ENCODE measurements around the gene ZNRF2.
"Not testable (repeated sequence)": the region's sequence is repeated elsewhere in the genome, so short reads cannot be mapped to it uniquely, and the experiment has no call there.

ZNRF2 gene

GRCh38 chr7:30260246-30260768, 24.1 kb upstream of the ZNRF2 start:
- DNase-seq (ENCODE audit: extremely low read depth, low read depth): no peak
- TF ChIP-seq CTCF (IDR thresholded peaks at IDR 0.05; ENCODE audit: low read depth, low read length): no peak

DNA sequence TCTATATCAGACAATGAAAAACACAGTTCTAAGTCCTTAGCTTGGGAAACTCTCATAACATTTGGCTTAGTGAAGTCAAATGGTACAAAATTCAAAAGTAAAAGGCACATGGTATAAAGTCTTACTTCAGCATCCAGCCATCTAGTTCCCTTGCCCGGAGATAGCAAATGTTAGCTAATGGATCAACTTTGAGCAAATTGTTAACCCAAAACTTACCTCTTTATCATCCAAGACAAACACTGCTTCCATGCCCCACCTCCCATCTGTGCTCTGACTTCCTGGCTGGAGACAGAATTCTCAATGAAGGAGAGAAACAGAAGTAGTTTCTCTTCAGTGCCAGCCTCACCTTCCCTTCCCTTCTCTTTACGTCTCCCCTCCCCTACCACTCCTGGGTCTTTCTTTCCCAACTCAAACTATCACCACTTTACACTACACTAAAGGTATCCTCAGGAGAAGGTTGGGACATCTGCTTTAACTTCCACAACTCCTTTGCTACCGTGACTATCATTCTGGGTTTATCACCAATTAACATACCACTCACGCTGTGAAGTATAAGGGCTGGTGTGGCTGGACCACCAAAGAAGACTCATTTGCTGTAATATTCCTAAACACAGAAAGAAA, 21.2 kb upstream of the ZNRF2 start:
- TF ChIP-seq CTCF (IDR thresholded peaks at IDR 0.05; ENCODE audit: low read depth, low read length): no peak

GRCh38 chr7:30264052-30264451, 20.3 kb upstream of the ZNRF2 start:
- DNase-seq (ENCODE audit: extremely low read depth, low read depth): no peak
- TF ChIP-seq CTCF (IDR thresholded peaks at IDR 0.05; ENCODE audit: low read depth, low read length): no peak

More for the DNA sequence above, 21.2 kb upstream of the ZNRF2 start:
- DNase-seq (ENCODE audit: extremely low read depth, low read depth): no peak

GRCh38 chr7:30265189-30265588, 19.2 kb upstream of the ZNRF2 start:
- DNase-seq (ENCODE audit: extremely low read depth, low read depth): not testable (repeated sequence)

GRCh38 chr7:30266686-30267085, 17.7 kb upstream of the ZNRF2 start:
- TF ChIP-seq CTCF (IDR thresholded peaks at IDR 0.05; ENCODE audit: low read depth, low read length): no peak

DNA sequence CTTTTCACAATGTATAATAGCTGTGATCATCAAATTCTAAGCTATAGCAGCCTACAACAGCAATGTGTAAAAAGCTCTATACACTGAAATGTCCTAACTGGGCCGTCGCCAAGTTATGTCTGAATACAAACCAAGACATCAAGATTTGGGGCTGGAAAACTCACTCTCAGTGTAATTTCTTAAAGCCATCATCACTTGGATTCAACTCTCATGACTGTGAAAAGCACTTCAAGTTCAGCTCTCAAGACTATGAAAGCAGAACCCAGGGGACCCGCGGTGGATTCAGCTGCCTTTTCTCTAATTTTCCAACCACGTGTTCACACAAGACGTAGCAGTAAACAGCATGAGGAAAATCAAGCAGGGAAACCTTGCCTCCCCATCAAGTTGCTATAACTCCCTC, 15.8 kb upstream of the ZNRF2 start:
- no peak for TF ChIP-seq CTCF (IDR thresholded peaks at IDR 0.05; ENCODE audit: low read depth, low read length)
- DNase-seq (ENCODE audit: extremely low read depth, low read depth): no peak

More at GRCh38 chr7:30266686-30267085, 17.7 kb upstream of the ZNRF2 start:
- DNase-seq (ENCODE audit: extremely low read depth, low read depth): no peak

GRCh38 chr7:30269490-30269889, 14.9 kb upstream of the ZNRF2 start:
- no peak for TF ChIP-seq CTCF (IDR thresholded peaks at IDR 0.05; ENCODE audit: low read depth, low read length)

GRCh38 chr7:30270921-30271320, 13.5 kb upstream of the ZNRF2 start:
- DNase-seq (ENCODE audit: extremely low read depth, low read depth): no peak
- no peak for TF ChIP-seq CTCF (IDR thresholded peaks at IDR 0.05; ENCODE audit: low read depth, low read length)

More at GRCh38 chr7:30269490-30269889, 14.9 kb upstream of the ZNRF2 start:
- DNase-seq (ENCODE audit: extremely low read depth, low read depth): no peak

Measured in AG09319 (cell line).